DMS153 treated with DMSO at 0.1 percent for 48 hours (cell line): ENCODE data around the gene SH3BGRL2.

ENCODE experiments used
- DNase-seq: peaks from one replicate; lab custom pipeline; 2025; ENCODE audit not compliant: unreplicated experiment; lab: John Stamatoyannopoulos, UW

Gene SH3BGRL2

GRCh38 chr6:79694623-79695343 lies 63.7 kb downstream of the SH3BGRL2 start:
- no peak for DNase-seq

- DNase-seq: no peak
These were observed 66.3 kb downstream of the SH3BGRL2 start for GRCh38 chr6:79697430-79697829.

- no peak for DNase-seq
These were observed 68.5 kb downstream of the SH3BGRL2 start for GRCh38 chr6:79699606-79700005.

GRCh38 chr6:79702691-79703090 lies 71.6 kb downstream of the SH3BGRL2 start:
- no peak for DNase-seq

GRCh38 chr6:79704200-79704599 lies 73.1 kb downstream of the SH3BGRL2 start:
- no peak for DNase-seq

- DNase-seq: no peak
These were observed 74.4 kb downstream of the SH3BGRL2 start for GRCh38 chr6:79705456-79705995.

- no peak for DNase-seq
These were observed 75.4 kb downstream of the SH3BGRL2 start for GRCh38 chr6:79706527-79706926.

- DNase-seq: no peak
These were observed 76.5 kb downstream of the SH3BGRL2 start for GRCh38 chr6:79707621-79708020.

- DNase-seq: no peak
These were observed 77.1 kb downstream of the SH3BGRL2 start for GRCh38 chr6:79708095-79708791.

GRCh38 chr6:79710127-79710526 lies 79.0 kb downstream of the SH3BGRL2 start:
- DNase-seq: no peak

GRCh38 chr6:79711167-79711566 lies 80.0 kb downstream of the SH3BGRL2 start:
- DNase-seq: no peak

GRCh38 chr6:79712144-79712543 lies 81.0 kb downstream of the SH3BGRL2 start:
- DNase-seq: no peak

GRCh38 chr6:79712616-79713135 lies 81.5 kb downstream of the SH3BGRL2 start:
- no peak for DNase-seq

- peak; percentile 41 for DNase-seq
These were observed 82.7 kb downstream of the SH3BGRL2 start for GRCh38 chr6:79713701-79714322.

- DNase-seq: peak; percentile 27
These were observed 86.9 kb downstream of the SH3BGRL2 start for GRCh38 chr6:79717989-79718388.

- DNase-seq: no peak
These were observed 87.5 kb downstream of the SH3BGRL2 start for GRCh38 chr6:79718509-79719247.

- DNase-seq: no peak
These were observed 88.3 kb downstream of the SH3BGRL2 start for GRCh38 chr6:79719248-79719960.

GRCh38 chr6:79724816-79725215 lies 93.7 kb downstream of the SH3BGRL2 start:
- DNase-seq: no peak

GRCh38 chr6:79731471-79731870 lies 100.3 kb downstream of the SH3BGRL2 start:
- DNase-seq: no peak

- no peak for DNase-seq
These were observed 102.3 kb downstream of the SH3BGRL2 start for GRCh38 chr6:79733388-79733787.
